Measurements from ENCODE around the gene ZBED4. TPM values are rescaled to one million over a fixed set of nuclear protein-coding genes. Genes with fewer than 3 reads are reported as not detected.

Gene ZBED4
- total RNA-seq, 1 donor from 2014 or later = 11.8 TPM

- H3K9me3 ChIP-seq = no peaks in the 10 kb centered on the region
- H3K4me3 ChIP-seq = peak overlapping the region; percentile 63
- no peaks in the 10 kb centered on the region for H3K36me3 ChIP-seq
- intact Hi-C loops (cut with DNase I) = loop anchor here (10.0 kb wide), 1 partner anchor 50 kb away; no protein-coding TSS in a partner anchor
- H3K27ac ChIP-seq = peak overlapping the region; percentile 95
- no peak for TF ChIP-seq CTCF (IDR thresholded peaks at IDR 0.05)
- H3K4me1 ChIP-seq = peaks cover 50% of the 10 kb centered on the region
- H3K27me3 ChIP-seq = no peaks in the 10 kb centered on the region
- peak; percentile 51 for ATAC-seq
- peak; percentile 92 for DNase-seq
Measured at GRCh38 chr22:49934160-49934890, 80.7 kb downstream of the ZBED4 start.

- intact Hi-C loops (cut with DNase I) = loop anchor here (10.0 kb wide), 1 partner anchor 50 kb away; no protein-coding TSS in a partner anchor
- DNase-seq (peak; percentile 95), ATAC-seq (peak; percentile 49)
- no peak for TF ChIP-seq CTCF (IDR thresholded peaks at IDR 0.05)
- H3K27me3 ChIP-seq = no peaks in the 10 kb centered on the region
- H3K4me1 ChIP-seq = peaks cover 47% of the 10 kb centered on the region
- peak overlapping the region; percentile 95 for H3K27ac ChIP-seq
- H3K9me3 ChIP-seq = no peaks in the 10 kb centered on the region
- H3K36me3 ChIP-seq = no peaks in the 10 kb centered on the region
- H3K4me3 ChIP-seq = peak overlapping the region; percentile 63
Measured at GRCh38 chr22:49934891-49935557, 81.4 kb downstream of the ZBED4 start.

GRCh38 chr22:49935561-49935960 lies 81.9 kb downstream of the ZBED4 start:
- no peaks in the 10 kb centered on the region for H3K27me3 ChIP-seq
- H3K9me3 ChIP-seq = no peaks in the 10 kb centered on the region
- ATAC-seq (no peak), DNase-seq (no peak)
- H3K4me1 ChIP-seq = peaks cover 46% of the 10 kb centered on the region
- peak overlapping the region; percentile 63 for H3K4me3 ChIP-seq
- no peak for TF ChIP-seq CTCF (IDR thresholded peaks at IDR 0.05)
- H3K36me3 ChIP-seq = no peaks in the 10 kb centered on the region
- intact Hi-C loops (cut with DNase I) = loop anchor here (10.0 kb wide), 1 partner anchor 49 kb away; no protein-coding TSS in a partner anchor
- peak overlapping the region; percentile 95 for H3K27ac ChIP-seq

- peaks cover 40% of the 10 kb centered on the region for H3K4me1 ChIP-seq
- no peaks in the 10 kb centered on the region for H3K36me3 ChIP-seq
- intact Hi-C loops (cut with DNase I) = loop anchor here (10.0 kb wide), 1 partner anchor 49 kb away; no protein-coding TSS in a partner anchor
- H3K4me3 ChIP-seq = peak overlapping the region; percentile 63
- TF ChIP-seq CTCF (IDR thresholded peaks at IDR 0.05) = no peak
- ATAC-seq (peak; percentile 81), DNase-seq (peak; percentile 98)
- H3K27ac ChIP-seq = peak overlapping the region; percentile 95
- H3K9me3 ChIP-seq = no peaks in the 10 kb centered on the region
- no peaks in the 10 kb centered on the region for H3K27me3 ChIP-seq
Measured at GRCh38 chr22:49936018-49936972, 82.7 kb downstream of the ZBED4 start.
